Endothelial cell of umbilical vein (primary cell): Measurements from ENCODE around the gene NLRP6. TPM values are rescaled to one million over a fixed set of nuclear protein-coding genes. Genes with fewer than 3 reads are reported as not detected.

ENCODE experiments used
- BruUV-seq: library from RNA; stranded (reverse); fragments of 400-500 nt; replicated peaks from 2 replicates; lab custom pipeline; 2021; lab: Mats Ljungman, UMichigan
- CTCF ChIA-PET: fragments of 300-600, 350-600 bp; sonication (Branson Sonifier 250); formaldehyde crosslinking; loops from one replicate; lab custom pipeline; 2021; ENCODE audit warnings: antibody characterized with exemption, inconsistent platforms; lab: Charles Lee
- POLR2A ChIA-PET: fragments of 300-600, 350-600 bp; sonication (Branson Sonifier 250); formaldehyde crosslinking; loops from one replicate; lab custom pipeline; 2021; ENCODE audit warnings: antibody characterized with exemption, inconsistent platforms; lab: Charles Lee
- DNase-seq: peaks from one replicate; pipeline ENCODE4 v3.0.0-alpha.2; 2011; ENCODE audit warnings: low read depth, low spot score
- FAIRE-seq: peaks from 2 replicates; lab custom pipeline; 2011; peaks lifted over from hg19 to GRCh38; lab: Jason Lieb, UNC
- H2AFZ ChIP-seq: 2 replicates; pipeline ENCODE4 v1.6.0; 2012; ENCODE audit warnings: low read depth, low read length, control low read depth, inconsistent platforms
- H3K27ac ChIP-seq: 2 replicates; pipeline ENCODE4 v1.5.1; 2011; ENCODE audit warnings: low read depth, mild to moderate bottlenecking, control low read depth, low read length, moderate library complexity; ENCODE audit not compliant: insufficient read depth
- H3K27me3 ChIP-seq, 2 experiments: 2 replicates each; pipeline versions ENCODE4 v1.6.0 to v1.6.1; 2011; ENCODE audit warnings: low read length in 2 of 2, mixed read lengths in 1 of 2; ENCODE audit not compliant: control insufficient read depth in 2 of 2, insufficient read depth in 2 of 2
- H3K36me3 ChIP-seq, 2 experiments: 2 replicates in 1 of 2; 3 replicates in 1 of 2; pipeline ENCODE4 v1.5.1; 2011; ENCODE audit warnings: low read length in 2 of 2, mild to moderate bottlenecking in 1 of 2, moderate library complexity in 1 of 2; ENCODE audit not compliant: control insufficient read depth in 2 of 2, insufficient read depth in 2 of 2; ENCODE audit errors: extremely low read depth in 1 of 2
- H3K4me1 ChIP-seq: 3 replicates; pipeline ENCODE4 v1.5.1; 2011; ENCODE audit warnings: mild to moderate bottlenecking, low read length; ENCODE audit not compliant: control insufficient read depth, insufficient read depth; ENCODE audit errors: extremely low read depth
- H3K4me2 ChIP-seq: 2 replicates; pipeline ENCODE4 v1.6.1; 2011; ENCODE audit warnings: low read length, control low read depth, mixed read lengths; ENCODE audit not compliant: insufficient read depth
- H3K4me3 ChIP-seq, 3 experiments: fragments of 200-600 bp in 1 of 3; sonication (generic), shearing (Covaris generic) in 1 of 3; replicated peaks in 1 of 3; 2 replicates each; pipeline ENCODE4 v1.5.1; 2011 to 2016; ENCODE audit warnings: control low read depth in 3 of 3, low read length in 3 of 3, mild to moderate bottlenecking in 2 of 3, inconsistent platforms in 1 of 3, low read depth in 1 of 3, moderate library complexity in 1 of 3; ENCODE audit not compliant: insufficient read depth in 1 of 3
- H3K79me2 ChIP-seq: 2 replicates; pipeline ENCODE4 v1.6.0; 2012; ENCODE audit warnings: low read length, inconsistent platforms; ENCODE audit not compliant: control insufficient read depth, insufficient read depth
- H3K9ac ChIP-seq: replicated peaks from 2 replicates; pipeline ENCODE3; 2011; ENCODE audit warnings: low read length, control low read depth; ENCODE audit not compliant: insufficient read depth; ENCODE audit errors: extremely low read depth
- H3K9me1 ChIP-seq: replicated peaks from 3 replicates; pipeline ENCODE4 v1.6.0; 2011; ENCODE audit warnings: mild to moderate bottlenecking, low read length; ENCODE audit not compliant: control insufficient read depth, insufficient read depth; ENCODE audit errors: extremely low read depth
- H3K9me3 ChIP-seq: replicated peaks from 2 replicates; pipeline ENCODE4 v1.5.1; 2012; ENCODE audit warnings: low read length, inconsistent platforms; ENCODE audit not compliant: control insufficient read depth, insufficient read depth
- H4K20me1 ChIP-seq: replicated peaks from 2 replicates; pipeline ENCODE3; 2011; ENCODE audit warnings: mild to moderate bottlenecking, low read length; ENCODE audit not compliant: control insufficient read depth, insufficient read depth; ENCODE audit errors: extremely low read depth
- EZH2 ChIP-seq: IDR thresholded peaks from 2 replicates; pipeline ENCODE4 v1.6.1; 2012; ENCODE audit warnings: borderline replicate concordance, low read depth, mild to moderate bottlenecking, moderate library complexity, low read length, inconsistent platforms; ENCODE audit not compliant: severe bottlenecking
- FOS ChIP-seq: IDR thresholded peaks from 2 replicates; pipeline ENCODE4 v1.6.1; 2011; ENCODE audit warnings: mild to moderate bottlenecking, low read length, moderate library complexity, borderline replicate concordance; ENCODE audit not compliant: insufficient read depth
- GATA2 ChIP-seq: IDR thresholded peaks from 2 replicates; pipeline ENCODE4 v1.7.0; 2011; ENCODE audit warnings: low read depth, mild to moderate bottlenecking, moderate library complexity, mixed read lengths, low read length; ENCODE audit not compliant: insufficient read length, insufficient read depth
- JUN ChIP-seq: IDR thresholded peaks from 2 replicates; pipeline ENCODE4 v1.6.1; 2011; ENCODE audit warnings: borderline replicate concordance, low read depth; ENCODE audit not compliant: insufficient read length, insufficient read depth
- MAX ChIP-seq: IDR thresholded peaks from 2 replicates; pipeline ENCODE4 v1.6.1; 2011; ENCODE audit not compliant: insufficient read depth, insufficient read length
- MYC ChIP-seq: IDR thresholded peaks from one replicate; pipeline ENCODE4 v1.6.1; 2011; ENCODE audit warnings: mild to moderate bottlenecking, low read depth, low read length
- POLR2A ChIP-seq: IDR thresholded peaks from 2 replicates; pipeline ENCODE4 v1.6.1; 2012; ENCODE audit warnings: low read depth, mild to moderate bottlenecking, control low read depth, low read length
- POLR2AphosphoS5 ChIP-seq: IDR thresholded peaks from 2 replicates; pipeline ENCODE4 v1.6.1; 2012; ENCODE audit warnings: low read depth, mild to moderate bottlenecking, control low read depth, low read length, moderate library complexity; ENCODE audit not compliant: insufficient read depth
- dilution Hi-C: fragments of 300-500 bp; cut with MboI; formaldehyde crosslinking; loops from one replicate; pipeline ENCODE4 v1.15.0; 2019; ENCODE audit warnings: low sequenced_read_pairs; ENCODE audit not compliant: extremely low pct_ligation_motif_present
- intact Hi-C: fragments of 100-400 bp; cut with micrococcal nuclease; formaldehyde crosslinking; loops from one replicate; pipeline ENCODE4 v1.10.0; 2022
- polyA plus RNA-seq, 4 experiments: library from polyadenylated mRNA; depleted of rRNA in 3 of 4; stranded (reverse) in 3 of 4; unstranded in 1 of 4; fragments of >200 nt; gene quantifications; 2 replicates each; pipeline versions ENCODE4 v1.2.1 to v1.2.3, GENCODE V29; 2011 to 2012; ENCODE audit warnings: missing spikeins in 1 of 4
- total RNA-seq: library from RNA; stranded (reverse); gene quantifications from 2 replicates; pipeline ENCODE4 v1.2.3, GENCODE V29; 2021
- TF ChIP-seq, protein P1 (sequence below), 2 donors: IDR thresholded peaks; 1 replicate in 1 of 2; 2 replicates in 1 of 2; pipeline ENCODE4 v1.5.1; 2011; ENCODE audit warnings: low read length in 2 of 2, mild to moderate bottlenecking in 2 of 2, moderate library complexity in 2 of 2, control low read depth in 1 of 2, inconsistent platforms in 1 of 2, low read depth in 1 of 2; ENCODE audit not compliant: insufficient read depth in 1 of 2; ENCODE audit errors: extremely low read depth in 1 of 2

The NLRP6 gene
- total and polyA plus RNA-seq, 2 donors (not counting 3 experiments of a cell fraction or from before 2014, with no cell fraction given) = not detected

GRCh38 chr11:240315-240714 is 37.9 kb upstream of the NLRP6 start:
- Histone ChIP-seq H3K9me1 (no peaks in the 10 kb centered on the region), H3K4me2 (no peak overlapping the region), H2AFZ (no peak overlapping the region), H4K20me1 (no peaks in the 10 kb centered on the region), H3K27ac (no peak overlapping the region), H3K4me3 (no peak overlapping the region), H3K9ac (no peak overlapping the region), H3K79me2 (peaks cover 47% of the 10 kb centered on the region), H3K9me3 (no peaks in the 10 kb centered on the region), H3K4me1 (peaks cover 15% of the 10 kb centered on the region), H3K36me3 (peaks cover 11 to 12% of the 10 kb centered on the region in 2 experiments), H3K27me3 (no peaks in the 10 kb centered on the region)
- TF ChIP-seq EZH2 = no peak
- TF ChIP-seq, protein P1, sequence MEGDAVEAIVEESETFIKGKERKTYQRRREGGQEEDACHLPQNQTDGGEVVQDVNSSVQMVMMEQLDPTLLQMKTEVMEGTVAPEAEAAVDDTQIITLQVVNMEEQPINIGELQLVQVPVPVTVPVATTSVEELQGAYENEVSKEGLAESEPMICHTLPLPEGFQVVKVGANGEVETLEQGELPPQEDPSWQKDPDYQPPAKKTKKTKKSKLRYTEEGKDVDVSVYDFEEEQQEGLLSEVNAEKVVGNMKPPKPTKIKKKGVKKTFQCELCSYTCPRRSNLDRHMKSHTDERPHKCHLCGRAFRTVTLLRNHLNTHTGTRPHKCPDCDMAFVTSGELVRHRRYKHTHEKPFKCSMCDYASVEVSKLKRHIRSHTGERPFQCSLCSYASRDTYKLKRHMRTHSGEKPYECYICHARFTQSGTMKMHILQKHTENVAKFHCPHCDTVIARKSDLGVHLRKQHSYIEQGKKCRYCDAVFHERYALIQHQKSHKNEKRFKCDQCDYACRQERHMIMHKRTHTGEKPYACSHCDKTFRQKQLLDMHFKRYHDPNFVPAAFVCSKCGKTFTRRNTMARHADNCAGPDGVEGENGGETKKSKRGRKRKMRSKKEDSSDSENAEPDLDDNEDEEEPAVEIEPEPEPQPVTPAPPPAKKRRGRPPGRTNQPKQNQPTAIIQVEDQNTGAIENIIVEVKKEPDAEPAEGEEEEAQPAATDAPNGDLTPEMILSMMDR (IDR thresholded peaks at IDR 0.05; ENCODE audit: extremely low read depth in 1 of 2, insufficient read depth in 1 of 2, low read depth in 1 of 2, low read length in 2 of 2) = no peak
- no peak for TF ChIP-seq GATA2
- no peak for TF ChIP-seq FOS
- no peak for TF ChIP-seq MAX
- no peak for TF ChIP-seq JUN
- no peak for TF ChIP-seq POLR2AphosphoS5
- TF ChIP-seq POLR2A = no peak
- no peak for TF ChIP-seq MYC
- intact Hi-C loops = no loop called here
- dilution Hi-C loops = no loop called here
- ChIA-PET POLR2A (no interaction called here), CTCF (interaction anchor here (5.8 kb wide), 1 partner anchor 11 kb away, joined by 33 read pairs; no protein-coding TSS in a partner anchor)
- no peak for DNase-seq
- FAIRE-seq = no peak
- no TSS peak for BruUV-seq
